ENCODE results near the gene ZNF205.

The ZNF205 gene

GRCh38 chr16:3143598-3144320, 31.4 kb downstream of the ZNF205 start:
- Histone ChIP-seq H3K9me3 (ENCODE audit: severe bottlenecking) (no peaks in the 10 kb centered on the region), H3K27ac (ENCODE audit: poor library complexity, severe bottlenecking) (no peak overlapping the region), H3K4me3 (ENCODE audit: severe bottlenecking) (no peak overlapping the region), H3K4me1 (ENCODE audit: insufficient read depth, poor library complexity, severe bottlenecking) (no peaks in the 10 kb centered on the region), H3K27me3 (ENCODE audit: insufficient read depth, poor library complexity, severe bottlenecking) (no peaks in the 10 kb centered on the region), H3K36me3 (ENCODE audit: low read depth) (no peaks in the 10 kb centered on the region)
- ATAC-seq (ENCODE audit: low read depth), result peak; percentile 17; the same call in 1 of the 3 replicates
- no peak for TF ChIP-seq CTCF (IDR thresholded peaks at IDR 0.05; ENCODE audit: poor library complexity, severe bottlenecking)
- DNase-seq (ENCODE audit: low spot score), result no peak

- H3K27ac ChIP-seq (ENCODE audit: poor library complexity, severe bottlenecking), result no peak overlapping the region
These were observed 32.1 kb downstream of the ZNF205 start for GRCh38 chr16:3144321-3144983.

GRCh38 chr16:3145151-3145550, 32.8 kb downstream of the ZNF205 start:
- H3K4me3 ChIP-seq (ENCODE audit: severe bottlenecking), result no peak overlapping the region
- no peaks in the 10 kb centered on the region for H3K36me3 ChIP-seq (ENCODE audit: low read depth)
- H3K4me1 ChIP-seq (ENCODE audit: insufficient read depth, poor library complexity, severe bottlenecking), result no peaks in the 10 kb centered on the region
- DNase-seq (ENCODE audit: low spot score) (no peak), ATAC-seq (ENCODE audit: low read depth) (0 out of 3 replicates have a peak, but pooled peaks have one; percentile 4)
- H3K27me3 ChIP-seq (ENCODE audit: insufficient read depth, poor library complexity, severe bottlenecking), result no peaks in the 10 kb centered on the region
- H3K27ac ChIP-seq (ENCODE audit: poor library complexity, severe bottlenecking), result no peak overlapping the region
- no peak for TF ChIP-seq CTCF (IDR thresholded peaks at IDR 0.05; ENCODE audit: poor library complexity, severe bottlenecking)
- H3K9me3 ChIP-seq (ENCODE audit: severe bottlenecking), result no peaks in the 10 kb centered on the region

More at GRCh38 chr16:3144321-3144983, 32.1 kb downstream of the ZNF205 start:
- no peaks in the 10 kb centered on the region for H3K27me3 ChIP-seq (ENCODE audit: insufficient read depth, poor library complexity, severe bottlenecking)
- H3K4me3 ChIP-seq (ENCODE audit: severe bottlenecking), result no peak overlapping the region
- no peaks in the 10 kb centered on the region for H3K36me3 ChIP-seq (ENCODE audit: low read depth)
- H3K9me3 ChIP-seq (ENCODE audit: severe bottlenecking), result no peaks in the 10 kb centered on the region
- ATAC-seq (ENCODE audit: low read depth), result no peak
- no peak for TF ChIP-seq CTCF (IDR thresholded peaks at IDR 0.05; ENCODE audit: poor library complexity, severe bottlenecking)
- H3K4me1 ChIP-seq (ENCODE audit: insufficient read depth, poor library complexity, severe bottlenecking), result no peaks in the 10 kb centered on the region
- DNase-seq (ENCODE audit: low spot score), result no peak

GRCh38 chr16:3145660-3146059, 33.3 kb downstream of the ZNF205 start:
- Histone ChIP-seq H3K4me3 (ENCODE audit: severe bottlenecking) (no peak overlapping the region), H3K27ac (ENCODE audit: poor library complexity, severe bottlenecking) (no peak overlapping the region), H3K9me3 (ENCODE audit: severe bottlenecking) (no peaks in the 10 kb centered on the region), H3K27me3 (ENCODE audit: insufficient read depth, poor library complexity, severe bottlenecking) (no peaks in the 10 kb centered on the region), H3K36me3 (ENCODE audit: low read depth) (no peaks in the 10 kb centered on the region), H3K4me1 (ENCODE audit: insufficient read depth, poor library complexity, severe bottlenecking) (no peaks in the 10 kb centered on the region)
- ATAC-seq (ENCODE audit: low read depth), result no peak
- no peak for DNase-seq (ENCODE audit: low spot score)
- TF ChIP-seq CTCF (IDR thresholded peaks at IDR 0.05; ENCODE audit: poor library complexity, severe bottlenecking), result no peak

Data from RWPE2 (cell line).